GM18520 (cell line): Measurements from ENCODE around the gene SPTBN1.

Experiments used
- ATAC-seq: cut with Tn5 transposase; IDR thresholded peaks from one replicate; pipeline ENCODE4 v1.9.1; 2021; ENCODE audit not compliant: unreplicated experiment

SPTBN1 gene

GRCh38 chr2:54603796-54604195 lies 147.7 kb downstream of the SPTBN1 start:
- no peak for ATAC-seq

- no peak for ATAC-seq
These were observed 148.7 kb downstream of the SPTBN1 start for GRCh38 chr2:54604871-54605270.

DNA sequence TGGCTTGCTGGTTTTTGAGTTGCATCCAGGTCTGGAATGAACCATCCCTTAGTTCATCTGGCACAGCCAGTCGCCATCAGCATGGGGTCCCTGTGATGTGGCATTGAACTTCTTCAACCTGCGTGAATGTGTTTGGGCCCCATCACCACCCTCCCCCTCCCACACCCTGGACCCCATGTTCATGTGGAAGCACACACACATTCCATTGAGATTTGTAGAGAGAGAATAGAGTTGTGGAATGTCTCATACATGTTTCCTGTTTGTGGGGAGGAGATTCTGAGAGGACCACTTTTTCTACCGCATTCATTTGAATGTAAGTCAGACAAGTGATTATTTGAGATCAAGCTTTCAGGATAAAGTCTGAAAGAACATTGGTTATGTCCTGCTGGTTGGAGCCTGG lies 149.7 kb downstream of the SPTBN1 start:
- ATAC-seq = no peak

- no peak for ATAC-seq
These were observed 150.3 kb downstream of the SPTBN1 start for GRCh38 chr2:54606393-54606958.

GRCh38 chr2:54608224-54608623 lies 152.1 kb downstream of the SPTBN1 start:
- no peak for ATAC-seq

DNA sequence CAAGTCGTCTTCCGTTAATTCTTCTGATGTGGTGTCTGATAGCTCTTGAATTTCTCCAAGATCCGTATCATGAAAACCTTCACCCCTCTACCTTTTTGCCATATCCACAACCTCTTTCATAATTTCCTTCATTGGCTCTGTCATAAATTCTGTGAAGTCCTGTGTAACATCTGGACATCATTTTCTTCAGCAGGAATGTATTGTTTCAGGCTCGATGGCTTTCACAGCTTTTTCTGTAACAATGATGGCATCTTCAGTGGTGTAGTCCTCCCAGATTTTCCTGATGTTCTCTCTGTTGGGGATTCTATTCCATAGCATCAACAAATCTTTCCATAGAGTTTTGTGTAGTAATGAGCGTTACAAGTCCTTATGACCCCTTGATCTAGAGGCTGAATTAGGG lies 153.1 kb downstream of the SPTBN1 start:
- ATAC-seq = no peak

DNA sequence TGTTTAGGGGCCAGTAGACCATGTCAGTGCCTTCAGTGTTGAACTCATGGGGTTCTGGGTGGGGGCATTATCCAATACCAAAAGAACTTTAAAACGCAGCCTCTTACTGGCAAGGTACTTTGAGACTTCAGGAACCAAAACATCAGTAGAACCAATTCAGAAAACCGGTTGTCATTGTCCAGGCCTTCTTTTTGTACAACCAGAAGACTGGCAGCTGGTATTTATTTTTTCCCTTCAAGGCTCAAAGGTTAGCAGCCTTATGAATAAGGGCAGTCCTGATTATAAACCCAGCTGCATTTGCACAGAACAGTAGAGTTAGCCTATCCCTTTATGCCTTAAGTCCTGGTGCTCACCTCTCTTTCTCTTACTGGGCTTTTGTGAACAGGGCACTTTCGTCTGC lies 153.5 kb downstream of the SPTBN1 start:
- no peak for ATAC-seq

- ATAC-seq = no peak
These were observed 154.6 kb downstream of the SPTBN1 start for GRCh38 chr2:54610700-54611099.

- ATAC-seq = no peak
These were observed 155.9 kb downstream of the SPTBN1 start for GRCh38 chr2:54611830-54612545.

DNA sequence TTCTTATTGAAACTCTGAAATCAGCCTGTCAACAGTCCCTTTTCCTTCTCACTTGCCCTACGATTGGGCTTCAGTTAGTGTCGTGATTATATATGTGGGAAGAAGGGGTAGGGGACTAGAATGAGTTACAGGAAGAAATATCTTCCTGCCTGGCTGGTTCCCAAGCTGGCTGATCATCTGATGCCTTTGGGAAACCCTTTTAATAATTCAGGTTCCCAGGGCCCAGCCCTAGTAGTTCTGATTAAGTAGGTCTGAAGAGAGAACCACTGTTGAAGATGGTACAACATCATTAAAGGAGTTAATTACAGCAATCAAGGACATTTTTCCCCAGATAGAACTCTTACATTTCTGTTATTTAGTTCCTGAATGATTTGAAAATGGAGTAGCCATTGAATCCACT lies 157.3 kb downstream of the SPTBN1 start:
- ATAC-seq = no peak

- no peak for ATAC-seq
These were observed 157.7 kb downstream of the SPTBN1 start for GRCh38 chr2:54613794-54614257.

GRCh38 chr2:54614819-54615218 lies 158.7 kb downstream of the SPTBN1 start:
- ATAC-seq = no peak

DNA sequence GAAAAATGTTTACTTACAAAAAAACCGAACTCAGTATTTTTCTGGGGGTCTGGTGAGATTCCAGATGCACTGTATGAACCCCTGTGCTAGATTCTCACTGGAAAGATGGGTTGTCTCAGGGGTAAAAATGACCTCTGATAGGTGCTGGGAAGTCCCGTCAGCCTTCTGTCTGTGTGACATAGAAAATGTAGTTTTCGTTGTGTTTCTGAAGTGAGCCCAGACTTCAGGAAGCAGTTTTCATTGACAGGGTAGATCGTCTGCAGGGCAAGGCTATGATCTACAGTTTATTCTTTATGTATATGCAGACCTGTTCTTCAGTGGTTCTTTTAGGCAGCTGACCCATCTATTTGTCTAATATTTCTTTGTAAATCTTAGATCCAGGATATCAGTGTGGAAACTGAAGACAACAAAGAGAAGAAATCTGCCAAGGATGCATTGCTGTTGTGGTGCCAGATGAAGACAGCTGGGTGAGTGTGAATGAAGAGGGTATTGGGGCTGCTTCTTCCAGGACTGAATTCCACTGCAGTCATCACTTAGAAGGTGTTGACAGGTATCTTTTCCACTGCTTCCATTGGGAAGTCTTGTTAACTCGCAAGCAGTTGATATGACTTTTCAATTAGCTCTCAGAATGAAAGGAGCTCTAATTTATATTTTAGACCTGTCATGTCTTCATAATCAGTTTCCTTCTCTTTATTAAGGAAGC lies 159.9 kb downstream of the SPTBN1 start:
- no peak for ATAC-seq

DNA sequence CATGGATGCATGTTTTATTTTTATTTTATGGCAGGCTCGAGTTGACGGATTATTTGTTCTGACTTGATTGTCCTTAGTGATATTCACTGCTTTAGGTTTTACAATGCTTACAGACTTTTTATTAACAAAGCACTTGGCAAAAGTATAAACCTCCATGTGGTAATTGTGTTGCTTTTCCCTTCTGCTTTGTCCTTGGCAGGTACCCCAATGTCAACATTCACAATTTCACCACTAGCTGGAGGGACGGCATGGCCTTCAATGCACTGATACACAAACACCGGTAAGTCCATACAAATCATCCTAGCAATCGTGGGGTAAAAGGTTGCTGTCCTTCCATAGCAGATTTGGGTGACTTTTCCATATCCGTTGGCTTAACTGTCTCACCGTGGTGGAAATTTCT lies 161.3 kb downstream of the SPTBN1 start:
- no peak for ATAC-seq

GRCh38 chr2:54618646-54619565 lies 162.8 kb downstream of the SPTBN1 start:
- ATAC-seq = no peak

DNA sequence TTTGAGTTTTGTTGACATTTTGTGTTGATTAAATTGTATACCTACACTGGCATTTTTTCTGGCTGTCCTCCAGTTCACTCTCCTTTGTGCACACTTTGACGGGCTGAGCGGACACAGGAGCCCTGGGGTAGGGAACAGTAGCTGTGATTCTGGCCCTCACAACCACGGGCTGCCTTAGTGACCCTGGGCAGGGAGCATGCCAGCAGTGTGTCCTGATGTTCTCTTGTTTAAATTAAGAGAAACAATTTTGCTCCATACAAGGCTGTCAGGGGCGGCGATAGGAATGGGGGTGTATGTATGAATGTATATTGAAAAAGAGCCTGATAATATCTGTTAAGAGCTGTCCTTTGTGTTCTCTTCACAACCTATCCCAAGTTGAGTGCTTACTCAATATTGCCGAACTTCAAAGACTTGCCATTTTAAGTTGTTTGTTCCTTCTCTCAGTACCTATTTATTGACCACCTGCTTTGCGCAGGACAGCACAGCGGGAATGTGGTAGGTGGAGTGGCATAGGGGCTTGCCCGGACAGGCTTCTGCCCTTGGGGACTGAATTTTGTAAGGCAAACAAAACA lies 163.6 kb downstream of the SPTBN1 start:
- ATAC-seq = no peak

DNA sequence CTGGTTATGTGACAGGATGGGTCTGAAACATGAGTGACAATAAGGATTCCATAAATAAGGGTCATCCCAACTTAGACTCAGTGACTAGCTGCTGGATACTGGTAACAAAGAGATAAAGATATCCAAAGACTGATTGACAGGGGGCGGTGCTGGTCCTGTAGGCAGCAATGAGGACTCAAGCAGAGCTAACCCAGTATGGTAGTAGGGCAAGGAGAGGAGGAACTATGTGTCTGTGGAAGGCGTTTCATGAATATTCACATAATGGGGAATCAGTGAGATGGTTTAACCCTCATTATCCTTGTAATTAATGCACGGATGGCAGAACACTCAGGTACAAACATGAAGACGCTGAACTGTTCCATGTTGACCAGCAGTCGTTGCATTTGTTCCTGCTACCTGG lies 164.8 kb downstream of the SPTBN1 start:
- no peak for ATAC-seq

- no peak for ATAC-seq
These were observed 168.5 kb downstream of the SPTBN1 start for GRCh38 chr2:54624591-54625071.

- no peak for ATAC-seq
These were observed 170.0 kb downstream of the SPTBN1 start for GRCh38 chr2:54626131-54626530.

- no peak for ATAC-seq
These were observed 170.8 kb downstream of the SPTBN1 start for GRCh38 chr2:54626884-54627283.

- ATAC-seq = no peak
These were observed 171.8 kb downstream of the SPTBN1 start for GRCh38 chr2:54627973-54628372.
